HG03354 (cell line): ENCODE data around the gene OPA3.
"Not testable (repeated sequence)": the region's sequence is repeated elsewhere in the genome, so short reads cannot be mapped to it uniquely, and the experiment has no call there.

Experiments used
- ATAC-seq: cut with Tn5 transposase; IDR thresholded peaks from one replicate; pipeline ENCODE4 v1.9.1; 2021; ENCODE audit warnings: mild to moderate bottlenecking; ENCODE audit not compliant: unreplicated experiment, poor library complexity, severe bottlenecking

Gene OPA3

DNA sequence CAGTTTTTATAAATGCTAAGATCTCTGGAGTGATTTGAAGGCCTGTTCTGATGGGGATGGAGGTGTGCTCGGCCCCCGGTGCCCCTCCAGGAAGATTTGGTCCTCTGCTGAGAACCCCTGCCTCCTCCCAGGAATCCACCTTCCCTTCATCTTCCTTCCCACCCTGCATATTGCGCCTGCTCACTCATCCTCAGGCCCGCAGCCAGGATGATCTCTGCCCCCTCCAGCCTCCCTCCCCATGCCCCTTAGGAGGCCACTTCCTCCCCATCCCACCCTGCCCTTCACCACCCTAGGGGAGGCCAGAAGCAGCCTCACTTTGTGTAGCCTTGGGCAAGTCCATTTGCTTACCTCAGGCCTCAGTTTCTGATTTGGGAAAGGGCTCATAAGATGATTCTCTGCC is 57.6 kb downstream of the OPA3 start:
- no peak for ATAC-seq

DNA sequence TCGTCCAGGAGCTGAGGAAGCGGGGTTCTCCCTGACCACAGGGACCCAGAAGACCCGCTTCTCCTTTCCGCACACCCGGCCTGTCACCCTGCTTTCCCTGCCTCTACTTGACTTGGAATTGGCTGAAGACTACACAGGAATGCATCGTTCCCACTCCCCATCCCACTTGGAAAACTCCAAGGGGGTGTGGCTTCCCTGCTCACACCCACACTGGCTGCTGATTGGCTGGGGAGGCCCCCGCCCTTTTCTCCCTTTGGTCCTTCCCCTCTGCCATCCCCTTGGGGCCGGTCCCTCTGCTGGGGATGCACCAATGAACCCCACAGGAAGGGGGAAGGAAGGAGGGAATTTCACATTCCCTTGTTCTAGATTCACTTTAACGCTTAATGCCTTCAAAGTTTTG is 58.5 kb downstream of the OPA3 start:
- ATAC-seq, result no peak

DNA sequence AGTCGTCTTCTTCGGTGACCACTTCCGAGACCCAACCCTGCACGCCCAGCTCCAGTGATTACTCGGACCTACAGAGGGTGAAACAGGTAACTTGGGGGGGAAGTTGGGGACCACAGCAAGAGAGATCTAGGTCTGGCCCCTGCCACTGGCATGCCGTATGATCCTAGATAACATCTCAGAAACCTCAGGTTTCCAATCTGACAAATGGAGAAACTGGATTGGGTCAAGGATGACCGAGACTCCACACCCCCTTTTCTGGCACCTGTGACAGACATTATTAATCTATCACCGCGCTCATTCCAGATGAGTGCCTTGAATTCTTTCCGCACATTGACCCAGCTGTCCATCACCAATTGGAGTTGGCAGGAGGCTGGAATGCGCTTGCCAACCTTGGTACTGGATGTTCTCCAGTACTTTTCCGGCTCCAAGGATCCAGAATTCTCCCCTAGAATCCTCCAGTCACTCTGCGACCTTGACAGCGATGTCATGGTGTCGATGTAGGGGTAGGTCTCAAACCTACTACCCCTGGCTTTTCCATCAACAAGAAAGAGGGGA is 60.0 kb downstream of the OPA3 start:
- no peak for ATAC-seq

DNA sequence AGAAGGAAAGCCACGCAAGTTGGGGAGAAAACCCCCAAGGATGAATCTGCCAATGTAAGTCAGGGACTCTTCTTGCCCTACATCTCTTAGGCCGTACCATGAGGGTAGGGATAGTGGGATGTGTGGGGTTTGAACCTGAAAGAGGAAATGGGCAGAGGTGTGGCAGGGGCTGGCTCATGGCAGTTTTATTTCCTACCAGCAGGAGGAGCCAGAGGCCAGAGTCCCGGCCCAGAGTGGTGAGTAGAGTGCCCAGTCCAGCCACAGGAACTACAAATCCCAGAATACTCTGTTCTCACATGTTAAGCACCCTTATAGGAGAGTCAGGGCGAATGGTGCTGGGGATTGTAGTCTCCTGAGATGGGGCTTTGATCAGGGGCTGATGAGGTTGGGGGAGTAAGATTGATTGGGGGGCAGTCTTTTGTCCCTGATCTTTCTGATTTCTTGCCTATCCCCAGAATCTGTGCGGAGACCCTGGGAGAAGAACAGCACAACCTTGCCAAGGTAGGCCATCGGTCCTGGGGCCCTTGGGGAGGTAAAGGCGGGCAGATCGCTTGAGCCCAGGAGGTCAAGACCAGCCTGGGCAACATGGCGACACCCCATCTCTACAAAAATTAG is 60.9 kb downstream of the OPA3 start:
- peak; percentile 88 for ATAC-seq

DNA sequence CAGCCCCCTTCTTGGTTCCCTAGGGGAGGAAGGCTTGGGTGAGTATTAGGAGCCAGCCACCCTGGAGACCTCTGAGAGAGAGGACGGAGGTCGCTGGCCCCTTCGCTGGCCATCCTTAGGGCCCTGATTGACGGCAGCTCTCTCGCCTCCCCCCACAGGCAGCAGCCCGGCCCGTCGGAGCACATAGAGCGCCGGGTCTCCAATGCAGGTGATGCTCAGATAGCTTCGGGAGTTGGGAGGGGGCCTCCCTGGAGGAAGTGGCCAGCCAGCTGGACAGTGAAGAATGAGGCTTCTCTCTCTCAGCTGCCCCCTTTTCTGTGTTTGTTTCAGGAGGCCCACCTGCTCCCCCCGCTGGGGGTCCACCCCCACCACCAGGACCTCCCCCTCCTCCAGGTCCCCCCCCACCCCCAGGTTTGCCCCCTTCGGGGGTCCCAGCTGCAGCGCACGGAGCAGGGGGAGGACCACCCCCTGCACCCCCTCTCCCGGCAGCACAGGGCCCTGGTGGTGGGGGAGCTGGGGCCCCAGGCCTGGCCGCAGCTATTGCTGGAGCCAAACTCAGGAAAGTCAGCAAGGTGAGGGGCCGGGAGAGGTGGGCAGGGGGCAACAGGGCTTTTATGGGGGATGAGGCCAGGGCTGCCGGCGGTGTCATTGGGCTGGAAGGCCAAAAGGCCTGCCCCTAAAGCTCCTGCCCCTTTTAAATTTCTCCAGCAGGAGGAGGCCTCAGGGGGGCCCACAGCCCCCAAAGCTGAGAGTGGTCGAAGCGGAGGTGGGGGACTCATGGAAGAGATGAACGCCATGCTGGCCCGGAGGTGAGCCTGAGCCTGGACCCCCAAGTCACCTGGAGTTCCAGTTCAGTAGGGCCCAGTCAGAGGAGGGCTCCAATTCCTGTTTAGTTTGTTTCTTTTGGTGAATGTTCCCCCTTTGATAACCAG is 62.3 kb downstream of the OPA3 start:
- no peak for ATAC-seq

DNA sequence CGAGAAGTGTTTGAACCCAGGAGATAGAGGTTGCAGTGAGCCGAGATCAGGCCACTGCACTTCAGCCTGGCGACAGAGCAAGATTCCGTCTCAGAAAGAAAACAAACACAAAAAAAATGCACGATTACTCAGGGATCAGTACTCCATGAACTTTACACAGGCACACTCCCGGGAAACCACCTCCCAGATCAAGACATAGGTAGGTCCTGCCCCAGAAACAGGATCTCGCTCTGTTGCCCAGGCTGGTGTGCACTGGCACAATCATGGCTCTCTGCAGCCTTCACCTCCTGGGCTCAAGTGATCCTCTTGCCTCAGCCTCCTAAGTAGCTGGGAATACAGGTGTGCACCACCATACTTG is 66.2 kb downstream of the OPA3 start:
- no peak for ATAC-seq

DNA sequence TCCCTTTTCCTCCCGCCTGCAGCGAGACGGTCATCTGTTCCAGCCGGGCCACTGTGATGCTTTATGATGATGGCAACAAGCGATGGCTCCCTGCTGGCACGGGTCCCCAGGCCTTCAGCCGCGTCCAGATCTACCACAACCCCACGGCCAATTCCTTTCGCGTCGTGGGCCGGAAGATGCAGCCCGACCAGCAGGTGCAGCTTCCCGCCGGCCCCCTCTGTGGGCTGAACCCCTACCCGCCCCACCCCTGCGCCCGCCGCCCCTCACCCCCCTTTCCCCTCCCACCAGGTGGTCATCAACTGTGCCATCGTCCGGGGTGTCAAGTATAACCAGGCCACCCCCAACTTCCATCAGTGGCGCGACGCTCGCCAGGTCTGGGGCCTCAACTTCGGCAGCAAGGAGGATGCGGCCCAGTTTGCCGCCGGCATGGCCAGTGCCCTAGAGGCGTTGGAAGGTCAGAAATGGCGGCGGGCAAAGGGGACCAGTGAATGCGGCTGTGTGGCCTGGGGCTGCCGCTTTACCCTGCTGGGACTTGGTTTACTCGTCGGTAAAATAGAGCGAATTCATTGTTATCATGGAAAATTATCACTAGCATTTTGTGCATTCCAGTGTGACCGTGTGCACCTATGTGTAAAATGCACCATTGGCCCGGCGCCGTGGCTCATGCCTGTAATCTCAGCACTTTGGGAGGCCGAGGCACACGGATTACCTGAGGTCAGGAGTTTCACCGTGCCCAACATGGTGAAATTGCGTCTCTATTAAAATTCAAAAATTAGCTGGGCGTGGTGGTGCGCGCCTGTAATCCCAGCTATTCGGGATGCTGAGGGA is 66.7 kb downstream of the OPA3 start:
- no peak for ATAC-seq

DNA sequence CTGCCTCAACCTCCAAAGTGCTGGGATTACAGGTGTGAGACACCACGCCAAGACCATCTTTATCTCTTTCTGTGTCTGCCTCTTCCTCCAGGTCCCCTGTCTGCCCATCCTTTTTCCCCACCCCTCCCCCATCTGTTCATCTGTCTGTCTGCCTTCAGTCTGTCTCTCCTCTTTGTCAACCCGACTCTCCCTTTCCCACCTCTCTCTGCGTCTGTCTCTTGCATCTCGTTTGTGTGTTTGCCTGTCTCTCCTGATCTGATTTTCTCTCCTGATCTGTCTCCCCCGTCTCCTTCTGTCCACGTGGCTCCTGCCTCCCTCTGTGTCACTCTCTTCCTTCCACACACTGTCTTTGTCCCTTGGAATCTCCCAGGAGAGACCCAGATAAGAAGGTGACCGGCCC is 67.4 kb downstream of the OPA3 start:
- ATAC-seq, result no peak

DNA sequence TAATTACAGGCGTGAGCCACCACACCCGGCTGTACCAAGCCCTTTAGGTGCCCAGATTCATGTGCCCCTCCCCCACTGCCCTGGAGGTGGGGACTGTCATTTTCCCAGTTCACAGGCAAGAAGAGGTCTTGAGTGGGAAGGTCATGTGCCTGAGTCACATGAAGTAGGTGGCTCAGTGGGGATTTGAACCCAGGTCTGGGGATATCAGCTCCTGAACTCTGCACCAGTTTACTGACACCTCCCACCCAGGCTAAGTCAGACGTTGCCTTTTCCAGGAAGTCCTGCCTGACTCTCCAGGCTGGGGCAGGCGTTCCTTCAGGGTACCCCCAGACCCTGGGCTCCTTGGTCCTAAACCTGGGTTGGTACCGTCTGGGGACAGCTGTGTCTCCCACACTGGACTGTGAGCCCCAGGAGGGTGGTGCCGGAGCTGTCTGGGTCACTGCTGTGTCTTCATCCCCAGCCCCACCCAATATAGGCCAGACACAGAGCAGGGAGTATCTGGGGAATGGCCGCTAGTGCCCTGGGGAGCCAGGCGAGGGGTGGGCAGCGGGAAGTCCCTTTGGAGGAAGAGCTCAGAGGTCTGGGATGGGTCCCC is 68.7 kb downstream of the OPA3 start:
- no peak for ATAC-seq

DNA sequence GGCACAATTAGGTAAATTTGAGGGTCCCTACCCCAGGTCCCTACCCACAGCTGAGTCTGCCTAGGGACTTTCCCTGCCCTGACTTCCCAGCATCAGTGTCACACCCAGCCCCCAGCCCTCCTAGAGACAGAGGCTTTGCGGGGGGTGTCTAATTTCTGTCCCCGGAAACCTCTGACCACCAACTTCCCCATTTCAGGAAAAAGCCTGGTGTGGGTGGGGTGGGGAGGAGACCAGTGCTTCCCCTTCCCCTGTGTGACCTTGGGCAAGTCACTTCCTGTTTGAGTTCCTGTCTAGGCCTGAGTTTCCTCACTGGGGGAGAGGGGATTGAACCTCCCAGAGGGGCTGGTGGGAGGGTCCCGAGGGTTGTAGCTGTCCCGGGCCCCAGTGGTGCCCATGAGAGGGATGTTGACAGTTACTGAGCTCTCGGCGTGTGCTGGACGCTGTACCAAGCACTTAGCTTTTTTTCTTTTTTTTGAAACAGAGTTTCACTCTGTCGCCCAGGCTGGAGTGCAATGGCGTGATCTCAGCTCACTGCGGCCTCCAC is 69.4 kb downstream of the OPA3 start:
- no peak for ATAC-seq

DNA sequence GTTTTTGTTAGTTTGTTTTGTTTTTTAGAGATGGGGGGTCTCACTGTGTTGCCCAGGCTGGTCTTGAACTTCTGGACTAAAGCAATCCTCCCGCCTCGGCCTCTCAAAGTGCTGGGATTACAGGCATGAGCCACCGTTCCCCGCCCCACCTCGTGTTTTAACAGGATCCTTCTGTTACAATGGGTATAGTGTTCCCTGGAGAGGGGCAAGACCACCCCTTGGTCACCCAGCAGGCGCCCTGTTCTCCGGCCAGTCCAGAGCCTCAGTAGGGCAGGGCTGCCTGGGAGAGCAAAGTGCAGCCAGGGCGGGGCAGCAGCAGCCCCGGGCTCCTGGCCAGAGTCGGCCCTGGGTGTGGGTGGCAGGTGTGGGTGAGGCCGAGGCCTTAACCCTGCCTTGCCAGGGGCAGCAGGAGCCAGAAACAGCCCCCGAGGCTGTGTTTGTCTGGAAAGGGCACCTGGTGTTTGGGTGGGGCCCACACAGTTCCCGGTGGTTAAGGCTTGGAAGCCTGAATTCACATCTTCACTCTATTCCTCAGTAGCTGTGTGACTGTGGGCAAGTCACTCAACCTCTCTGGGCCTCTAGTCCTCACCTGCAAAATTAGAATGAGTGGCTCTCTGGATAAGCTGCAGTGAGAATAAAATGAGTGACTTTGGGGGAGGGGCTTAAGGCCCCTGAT is 70.1 kb downstream of the OPA3 start:
- ATAC-seq, result no peak

DNA sequence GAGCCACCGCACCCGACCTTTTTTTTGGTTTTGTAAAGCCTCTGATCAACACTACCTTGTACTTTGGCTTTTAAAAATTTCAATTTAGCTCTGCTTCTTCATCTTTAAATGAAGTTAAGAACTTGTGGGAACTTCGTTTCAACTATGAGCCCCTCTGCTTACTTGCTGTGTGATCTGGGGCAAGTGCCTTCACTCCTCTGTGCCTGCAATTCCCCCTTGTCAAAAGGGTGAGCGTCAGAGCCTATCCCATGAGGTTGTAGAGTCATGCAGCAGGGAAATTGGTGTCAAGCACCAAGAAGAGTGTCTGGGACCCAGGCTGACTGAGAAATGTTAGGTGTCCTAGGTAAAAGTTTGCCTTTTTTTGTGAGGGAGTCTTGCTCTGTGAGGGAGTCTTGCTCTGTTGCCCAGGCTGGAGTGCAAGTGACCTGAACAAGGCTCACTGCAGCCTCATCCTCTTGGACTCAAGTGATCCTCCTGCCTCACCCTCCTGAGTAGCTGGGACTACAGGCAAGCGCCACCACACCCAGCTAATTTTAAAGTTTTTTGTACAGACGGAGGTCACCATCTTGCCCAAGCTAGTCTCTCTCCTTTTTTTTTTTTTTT is 71.6 kb downstream of the OPA3 start:
- no peak for ATAC-seq

DNA sequence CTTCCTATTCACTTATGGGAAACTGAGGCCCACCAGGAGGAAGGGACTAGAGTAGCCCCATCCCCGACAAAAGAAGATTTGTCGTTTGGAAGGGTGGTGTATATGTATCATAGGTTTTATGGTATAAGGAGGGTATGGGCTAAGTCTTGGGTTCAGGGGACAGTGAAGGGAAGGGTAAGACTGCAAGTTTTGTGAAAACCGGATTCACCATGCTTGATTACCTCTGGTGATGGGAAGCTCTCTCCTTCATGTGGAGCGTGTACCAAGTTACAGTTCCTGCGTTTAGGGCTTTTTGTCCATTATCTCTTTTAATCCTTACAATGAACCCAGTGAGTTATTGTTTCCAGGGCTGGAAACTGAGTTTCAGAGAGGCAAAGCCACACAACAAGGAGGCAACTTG is 73.5 kb downstream of the OPA3 start:
- no peak for ATAC-seq

DNA sequence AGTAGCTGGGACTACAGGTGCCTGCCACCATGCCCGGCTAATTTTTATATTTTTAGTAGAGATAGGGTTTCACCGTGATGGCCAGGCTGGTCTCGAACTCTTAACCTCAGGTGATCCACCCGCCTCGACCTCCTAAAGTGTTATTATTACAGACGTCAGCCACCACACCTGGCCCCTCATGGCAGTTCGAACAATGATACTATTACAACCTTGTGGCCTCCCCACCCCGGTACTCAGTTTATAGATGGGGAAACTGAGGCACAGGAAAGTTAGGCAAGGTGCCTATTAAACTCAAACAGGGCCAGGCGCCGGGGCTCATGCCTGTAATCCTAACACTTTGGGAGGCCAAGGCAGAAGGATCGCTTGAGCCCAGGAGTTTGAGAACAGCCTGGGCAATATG is 74.2 kb downstream of the OPA3 start:
- ATAC-seq, result not testable (repeated sequence)

DNA sequence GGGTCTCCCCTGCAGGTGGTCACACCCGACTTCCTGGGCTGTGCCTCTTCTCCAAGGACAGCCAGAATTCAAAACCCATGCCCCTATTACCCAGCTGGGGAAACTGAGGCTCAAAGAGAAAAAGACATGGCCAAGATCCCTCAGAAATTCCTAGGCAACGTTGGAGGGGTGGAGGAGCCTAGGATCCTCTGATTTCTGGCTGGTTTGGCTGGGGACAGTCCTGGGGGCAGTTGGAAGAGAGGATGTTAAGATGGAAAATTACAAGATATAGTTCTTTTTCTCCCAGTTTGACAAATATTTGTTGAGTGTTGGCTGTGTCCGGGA is 74.9 kb downstream of the OPA3 start:
- no peak for ATAC-seq

DNA sequence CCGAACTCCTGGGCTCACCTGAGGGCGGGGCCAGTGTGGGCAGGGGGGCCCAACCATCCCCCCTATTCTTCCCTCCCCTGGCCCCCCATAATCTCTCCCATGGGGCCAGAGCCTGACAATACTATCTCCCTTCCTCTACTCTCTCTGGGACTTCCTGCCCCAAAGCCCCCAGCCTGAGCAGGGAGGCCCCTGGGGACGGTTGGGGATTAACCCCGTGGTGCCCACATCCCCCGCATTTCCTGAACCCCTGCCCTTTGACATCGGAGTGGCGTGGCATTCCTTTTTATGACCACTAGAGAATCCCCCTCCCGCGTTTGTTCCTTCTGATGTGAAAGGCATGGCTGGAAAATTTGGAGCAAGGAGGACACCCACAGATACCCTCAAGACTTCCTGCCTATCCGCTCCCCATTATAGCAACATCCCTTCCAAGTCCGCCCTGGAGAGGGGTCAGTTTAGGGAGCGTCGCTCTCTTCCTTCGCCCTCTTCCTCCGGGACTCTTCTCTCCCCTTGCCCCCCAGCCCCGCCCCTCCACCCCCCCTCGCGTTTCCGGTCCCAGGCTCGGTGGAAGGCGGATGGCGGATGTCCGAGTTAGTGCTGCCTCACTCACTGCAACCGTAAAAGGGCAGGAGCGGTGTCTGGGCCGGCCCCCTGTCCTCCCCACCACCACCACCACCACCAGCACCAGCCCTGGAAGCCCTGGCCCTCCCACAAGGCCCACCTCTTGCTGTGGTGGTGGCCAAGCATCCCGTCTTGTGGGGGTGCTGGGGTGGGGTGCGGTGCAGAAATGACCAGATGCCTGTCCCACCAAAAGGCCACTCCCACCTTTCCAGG is 75.5 kb downstream of the OPA3 start:
- no peak for ATAC-seq

DNA sequence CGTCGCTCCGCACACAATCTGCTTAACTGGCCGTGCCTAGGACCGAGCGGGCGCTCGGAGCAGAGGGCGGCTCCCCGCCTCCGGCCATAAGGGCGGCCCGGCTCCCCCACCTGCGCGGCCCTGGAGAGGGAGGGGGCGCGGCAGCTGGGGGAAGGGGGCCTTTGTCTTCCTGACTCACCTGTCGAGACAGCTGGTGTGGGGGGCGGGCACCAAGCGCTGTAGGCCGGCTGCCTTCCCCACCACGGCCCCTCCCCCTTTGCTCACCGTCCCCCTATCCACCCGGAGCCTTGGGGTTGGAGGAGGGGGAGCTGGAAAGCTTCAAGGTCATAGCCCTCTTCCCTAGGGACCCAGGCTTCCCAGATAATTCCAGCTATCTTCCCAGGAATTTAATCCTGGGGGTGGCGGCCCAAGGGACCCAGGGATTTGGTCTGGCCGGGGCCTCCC is 76.2 kb downstream of the OPA3 start:
- no peak for ATAC-seq

DNA sequence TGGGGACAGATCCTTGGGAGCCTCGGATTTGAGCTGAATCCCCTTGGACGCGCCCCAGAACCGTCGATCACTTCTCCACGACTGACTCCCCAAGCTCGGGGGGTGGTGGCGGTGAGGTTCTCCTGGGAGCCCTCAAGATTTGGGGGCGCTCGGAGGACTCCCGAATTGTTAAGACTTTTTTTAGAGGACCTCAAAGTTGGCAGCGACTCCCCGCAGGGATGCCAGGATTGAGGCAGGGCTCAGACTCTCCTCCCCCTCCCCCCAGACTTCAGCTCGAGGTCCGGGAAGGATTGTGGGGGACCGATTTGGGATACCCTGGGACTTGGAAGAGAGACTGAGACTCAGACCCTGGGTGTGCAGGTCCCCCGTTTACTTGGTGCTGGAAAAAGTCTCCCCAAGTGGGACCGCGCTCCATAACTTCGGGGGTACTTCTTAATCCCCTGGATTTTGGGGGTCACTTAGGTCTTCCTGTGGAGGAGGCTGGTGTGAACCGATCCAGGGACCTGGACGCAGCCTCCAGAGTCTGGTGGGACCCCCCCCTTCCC is 76.7 kb downstream of the OPA3 start:
- ATAC-seq, result no peak
